ENCODE results near the gene MALSU1.

The MALSU1 gene

DNA sequence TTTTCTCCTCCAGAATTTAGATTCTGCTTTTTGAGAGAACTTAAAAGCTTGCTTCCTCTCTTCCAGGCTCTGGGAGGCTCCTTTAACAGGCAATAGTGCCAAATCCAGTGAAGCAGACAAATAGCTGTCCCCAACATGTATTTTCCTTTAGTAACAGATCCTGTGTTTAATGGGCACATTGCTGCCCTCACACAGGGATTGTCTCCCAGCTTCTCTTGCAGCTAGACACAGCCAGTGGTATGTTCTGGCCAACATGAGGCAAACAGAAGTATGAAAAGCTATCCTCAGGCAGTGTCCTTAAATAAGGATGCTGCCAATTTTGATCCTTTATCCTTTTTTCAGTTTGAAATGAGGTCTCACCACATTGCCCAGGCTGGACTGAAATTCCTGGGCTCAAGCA is 38.2 kb downstream of the MALSU1 start:
- no peak for DNase-seq

DNA sequence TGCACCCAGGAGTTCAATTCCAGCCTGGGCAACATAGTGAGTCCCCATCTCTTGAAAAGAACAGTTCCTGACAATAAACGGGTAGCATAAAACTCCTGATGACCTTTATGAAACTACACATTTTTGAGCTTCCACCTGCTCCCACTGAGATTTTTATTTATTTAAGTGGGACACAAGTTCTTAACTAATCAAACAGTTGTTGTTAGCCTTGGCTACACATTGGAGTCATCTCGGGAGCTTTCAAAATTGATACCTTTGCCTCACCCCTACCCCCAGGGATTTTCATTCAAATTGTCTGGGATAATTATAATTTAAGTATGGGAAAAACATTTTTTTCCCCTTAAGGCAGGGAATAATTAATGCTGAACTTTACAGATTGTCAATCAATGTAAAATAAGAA is 39.3 kb downstream of the MALSU1 start:
- DNase-seq = no peak

DNA sequence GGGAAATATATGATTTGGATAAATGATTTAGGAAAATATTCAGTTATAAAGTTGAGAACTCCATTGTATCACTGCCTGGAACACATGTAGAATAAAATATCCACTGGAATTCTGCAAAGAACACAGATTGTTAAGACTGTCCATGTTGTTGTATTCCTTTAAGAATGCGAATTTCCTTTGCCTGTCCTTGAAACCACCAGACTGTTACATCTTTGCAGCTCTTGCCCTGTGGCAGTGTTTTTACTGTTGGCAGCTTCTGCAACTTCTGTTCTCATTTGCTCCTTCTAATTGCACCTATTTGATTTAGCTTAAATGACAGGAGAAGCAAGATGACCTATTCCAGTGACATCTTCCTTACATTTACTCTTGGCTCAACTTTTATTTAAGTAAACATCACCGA is 39.7 kb downstream of the MALSU1 start:
- DNase-seq = no peak

DNA sequence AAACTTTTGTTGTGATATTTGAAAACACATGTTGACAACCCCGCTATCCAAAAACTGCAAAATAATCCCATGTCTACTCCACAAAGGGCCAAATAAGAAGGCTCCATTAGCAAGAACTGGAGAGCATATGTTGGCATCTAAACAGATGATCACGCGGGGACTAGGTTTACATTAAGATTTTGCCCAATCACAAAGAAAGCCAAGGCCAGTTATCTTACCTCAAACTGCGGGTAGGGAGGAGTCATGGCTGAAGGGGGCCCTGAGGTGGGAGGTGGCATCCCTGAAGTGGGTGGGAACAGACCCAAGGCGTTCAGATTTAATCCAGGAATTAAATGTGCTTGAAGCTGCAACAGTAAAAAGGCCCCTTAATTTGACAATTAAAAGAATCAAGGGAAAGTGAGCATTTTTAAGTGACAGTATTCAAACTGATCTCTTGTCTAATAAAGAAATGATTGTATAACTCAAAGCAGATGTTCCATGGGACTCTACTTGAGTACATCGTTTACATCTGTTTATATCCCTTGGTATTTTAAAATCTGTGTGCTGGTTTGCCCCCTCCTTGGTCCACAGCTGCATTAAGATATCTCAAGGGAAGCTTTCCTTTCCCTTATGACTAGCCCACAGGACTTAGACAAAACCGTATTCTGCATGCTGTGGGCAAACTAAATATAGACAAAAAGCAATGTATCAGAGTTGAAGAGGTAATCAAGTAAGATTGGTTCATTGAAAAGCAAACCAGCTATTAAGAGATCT is 42.9 kb downstream of the MALSU1 start:
- no peak for DNase-seq

DNA sequence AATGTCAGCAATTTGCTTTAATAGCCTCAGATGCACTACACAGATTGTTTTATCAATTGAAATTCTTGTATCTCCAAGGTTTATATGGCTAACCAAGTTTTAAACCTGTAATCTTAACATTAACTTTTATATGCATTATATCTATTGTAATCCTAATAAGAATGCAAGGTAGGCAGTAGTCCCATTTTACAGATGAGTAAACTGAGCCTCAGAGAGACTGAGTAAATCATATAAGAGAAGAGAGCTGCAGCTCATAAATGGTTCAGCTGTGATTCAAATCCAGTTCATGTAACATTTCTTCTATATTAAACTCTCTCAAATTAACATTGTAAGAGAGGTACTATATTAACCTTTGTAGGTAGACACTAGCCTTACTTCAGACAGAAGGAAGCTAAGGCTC is 44.0 kb downstream of the MALSU1 start:
- no peak for DNase-seq

DNA sequence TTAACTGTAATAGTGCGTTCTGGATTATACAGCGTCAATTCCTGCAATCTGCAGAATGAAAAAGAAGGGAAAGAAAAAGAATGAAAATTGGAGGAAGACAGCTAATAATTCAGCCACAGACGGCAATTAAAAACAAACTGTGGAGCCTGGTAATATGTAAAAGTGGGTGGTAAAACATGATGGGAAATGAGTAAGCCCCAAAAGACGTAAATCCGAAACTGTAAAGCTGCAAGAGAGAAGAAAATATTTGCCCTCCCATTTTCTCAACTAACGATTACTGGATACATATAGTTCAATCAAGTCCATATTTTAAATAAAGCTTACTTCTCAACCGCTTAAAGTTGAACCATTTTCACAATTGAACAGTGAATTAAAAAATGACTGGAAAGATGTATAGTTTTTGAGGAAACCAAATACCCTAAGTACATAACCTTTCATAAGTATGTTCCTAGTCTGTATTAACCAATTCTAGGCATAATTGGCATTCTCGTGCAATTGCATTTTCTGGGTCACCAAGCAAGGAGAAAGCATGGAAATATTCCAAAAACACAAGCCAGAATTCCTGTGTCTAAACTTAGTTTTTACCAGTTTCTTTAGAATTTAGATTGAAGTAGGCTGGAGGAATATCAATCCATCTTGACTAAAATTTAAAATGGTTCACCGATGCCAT is 44.8 kb downstream of the MALSU1 start:
- DNase-seq = no peak

DNA sequence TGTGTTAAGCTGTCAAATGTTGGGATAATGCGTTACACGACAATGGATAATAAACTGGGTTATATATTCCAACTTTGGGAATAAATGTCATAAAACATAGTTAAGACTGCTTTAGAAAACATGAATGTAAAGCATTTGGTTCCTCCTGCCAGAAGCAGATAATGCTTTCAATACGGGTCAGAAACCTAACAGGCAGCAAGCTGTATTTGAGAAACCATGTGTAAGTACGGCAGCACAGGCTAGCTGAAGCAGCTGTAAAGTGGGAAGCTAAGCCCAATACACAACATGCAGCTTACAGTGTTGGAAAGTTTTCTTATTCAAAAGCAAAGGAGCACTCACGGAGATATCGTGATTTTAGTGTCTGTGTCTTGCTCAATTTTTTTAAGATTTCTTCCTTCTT is 46.5 kb downstream of the MALSU1 start:
- no peak for DNase-seq

DNA sequence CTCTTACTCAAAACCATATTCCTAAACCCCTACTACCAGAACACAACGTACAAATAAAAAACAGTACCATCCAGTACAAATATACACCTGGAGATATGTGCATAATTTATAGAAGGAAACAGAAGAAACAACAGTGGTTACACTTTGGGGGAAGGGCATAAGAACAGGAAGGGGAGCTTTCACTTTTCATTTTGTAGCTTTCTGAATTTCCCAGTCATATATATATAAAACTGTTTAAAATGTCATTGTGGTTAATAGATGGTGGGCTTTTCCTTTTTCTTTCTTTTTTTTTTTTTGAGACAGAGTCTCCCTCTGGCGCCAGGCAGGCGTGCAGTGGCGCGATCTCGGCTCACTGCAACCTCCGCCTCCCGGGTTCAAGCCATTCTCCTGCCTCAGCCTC is 47.2 kb downstream of the MALSU1 start:
- no peak for DNase-seq

DNA sequence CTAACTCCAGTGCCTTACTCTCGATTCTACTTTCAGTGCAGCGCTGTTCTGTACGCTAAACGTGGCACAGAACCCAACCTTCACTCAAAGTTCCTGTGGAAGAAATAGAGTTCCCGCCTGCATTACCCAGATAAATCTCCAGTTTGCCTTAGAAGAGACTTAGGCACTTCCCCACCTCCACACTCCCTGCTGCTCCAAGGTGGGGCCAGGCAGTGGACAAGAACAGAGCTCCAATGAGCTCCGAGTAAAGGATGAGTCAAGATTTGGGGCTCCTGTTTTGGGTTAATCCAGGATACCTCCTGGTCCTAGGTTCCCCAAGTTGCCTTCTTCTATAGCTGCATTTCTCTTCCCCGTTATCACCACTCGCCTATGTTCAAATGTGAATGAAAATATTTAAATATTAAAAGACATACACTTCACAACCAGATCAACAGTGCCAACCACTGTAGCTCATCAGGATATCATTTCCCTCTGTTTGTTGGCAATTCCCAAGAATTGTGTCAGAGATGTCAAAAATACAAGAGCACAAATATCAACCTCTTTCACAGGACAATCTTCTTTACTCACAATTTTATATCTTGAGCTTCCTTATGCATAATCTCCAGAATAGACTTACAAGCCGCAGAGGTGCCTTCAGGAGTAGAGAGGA is 48.0 kb downstream of the MALSU1 start:
- no peak for DNase-seq

DNA sequence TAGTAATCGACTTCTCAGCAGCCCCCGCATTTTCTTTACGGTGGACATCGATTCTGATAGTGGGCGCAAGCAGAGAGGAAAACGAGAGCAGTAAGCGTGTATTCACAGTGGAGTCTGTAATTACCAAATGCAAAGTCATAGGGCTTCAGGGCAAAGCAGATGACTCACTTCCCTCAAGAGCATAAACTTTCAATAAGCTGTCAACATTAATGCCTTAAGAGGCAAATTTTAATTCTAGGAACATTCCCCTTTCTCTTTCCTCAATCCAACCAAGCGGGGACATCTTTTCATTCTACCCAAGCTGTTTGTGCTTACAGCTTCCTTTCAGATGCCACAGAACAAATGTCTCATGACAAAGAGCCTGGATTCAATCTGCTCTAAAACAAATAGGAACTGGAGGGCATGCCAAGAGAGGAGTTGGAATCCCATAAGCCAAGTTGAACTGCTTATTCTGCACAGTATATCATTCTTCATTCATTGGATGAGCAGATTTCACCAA is 48.6 kb downstream of the MALSU1 start:
- no peak for DNase-seq

DNA sequence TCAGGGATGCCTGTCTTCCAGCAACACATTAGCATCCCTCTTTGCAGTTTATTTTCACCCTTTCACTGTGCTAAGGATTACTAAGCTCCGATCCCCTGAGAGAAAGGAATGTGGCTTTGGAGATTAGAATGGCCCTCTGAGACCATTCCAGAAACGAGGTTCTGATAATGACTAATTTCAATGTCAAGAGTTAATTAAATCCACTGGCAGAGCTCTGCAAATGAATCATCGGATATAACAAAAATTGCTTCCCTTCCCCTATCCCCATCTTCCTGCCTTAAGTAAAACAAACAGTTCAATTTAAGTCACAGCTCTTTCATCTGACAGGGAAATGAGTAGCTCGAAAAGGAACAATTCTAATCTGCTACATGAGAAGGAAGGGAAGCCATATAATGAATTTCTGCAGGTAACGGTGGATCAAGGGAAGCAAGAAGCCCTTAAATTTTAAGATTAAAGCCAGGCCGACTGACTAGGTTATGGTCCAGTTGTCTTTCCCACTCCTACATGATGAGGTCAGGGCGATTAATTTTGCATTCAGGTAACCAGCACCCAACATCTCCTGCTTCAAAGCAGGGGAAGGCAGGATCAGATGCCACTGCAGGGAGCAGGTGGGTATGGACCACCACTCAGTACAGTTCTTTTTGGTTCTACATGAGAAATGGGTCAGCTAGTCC is 50.5 kb downstream of the MALSU1 start:
- DNase-seq = no peak

DNA sequence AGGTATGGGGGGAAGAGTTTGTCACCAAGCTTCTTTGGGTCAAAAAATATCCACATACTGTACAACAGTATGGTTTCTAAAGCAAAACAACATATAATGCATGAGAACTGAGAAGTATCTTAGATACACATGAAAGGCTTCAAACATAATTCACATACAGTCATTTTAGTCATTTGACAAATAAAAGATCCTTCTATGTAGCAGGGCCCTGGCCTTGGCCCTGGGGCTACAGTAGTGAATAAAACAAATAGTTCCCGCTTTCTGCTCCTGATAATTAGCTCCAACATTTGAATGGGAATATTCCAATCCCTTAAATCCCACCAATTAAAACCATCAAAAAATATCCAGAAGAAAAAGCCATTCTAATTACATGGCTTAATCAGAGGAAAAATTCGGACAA is 51.3 kb downstream of the MALSU1 start:
- DNase-seq = no peak

DNA sequence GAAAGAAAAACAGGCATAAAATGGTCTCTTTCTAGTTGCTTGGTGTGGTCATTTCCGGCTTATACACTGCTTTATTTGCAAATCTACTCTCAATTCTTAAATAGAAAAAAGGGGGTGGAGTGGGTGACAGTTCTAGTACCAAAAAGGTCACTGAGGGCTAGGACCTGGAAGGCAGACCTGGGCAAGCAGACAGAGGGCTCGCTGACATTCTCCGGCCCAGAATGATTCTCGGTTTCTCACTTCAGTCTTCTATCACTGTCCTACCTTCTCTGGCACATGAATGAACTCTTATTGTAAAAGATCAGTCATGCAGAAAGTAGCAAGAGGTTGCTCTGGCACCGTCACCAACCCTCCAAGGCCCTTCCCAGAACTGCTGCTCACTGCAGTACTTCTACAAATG is 54.0 kb downstream of the MALSU1 start:
- no peak for DNase-seq

DNA sequence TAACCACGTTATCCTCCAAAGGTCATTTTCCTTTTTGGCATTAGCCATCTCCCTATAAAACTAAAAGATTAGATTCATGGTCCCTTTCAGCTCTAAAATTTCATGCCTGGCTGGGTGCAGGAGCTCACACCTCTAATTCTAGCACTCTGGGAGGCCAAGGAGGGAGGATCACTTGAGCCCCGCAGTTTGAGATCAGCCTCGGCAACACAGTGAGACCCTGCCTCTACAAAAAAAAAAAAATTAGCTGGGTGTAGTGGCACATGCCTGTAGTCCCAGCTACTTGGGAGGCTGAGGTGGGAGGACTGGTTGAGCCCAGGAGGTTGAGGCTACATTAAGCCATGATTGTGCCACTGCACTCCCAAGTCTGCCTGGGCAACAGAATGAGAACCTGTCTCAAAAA is 57.0 kb downstream of the MALSU1 start:
- no peak for DNase-seq

DNA sequence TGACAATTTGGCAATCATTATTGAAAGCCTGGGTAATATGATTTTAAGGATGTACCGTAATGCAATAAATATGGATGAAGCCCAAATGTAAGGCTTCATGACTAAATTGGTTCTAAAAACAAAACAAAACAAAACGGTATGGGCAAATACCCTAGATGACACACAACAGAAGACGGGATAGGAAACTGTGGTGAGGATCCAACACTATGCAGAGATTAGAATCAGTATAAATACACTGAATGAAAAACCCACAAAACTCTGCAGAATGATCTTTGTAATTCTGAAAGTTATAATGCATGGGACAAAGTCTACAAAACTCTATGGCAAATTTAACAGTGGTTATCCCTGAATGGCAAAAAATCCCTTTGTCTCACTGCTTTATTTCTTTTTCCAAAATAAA is 57.6 kb downstream of the MALSU1 start:
- DNase-seq = no peak

DNA sequence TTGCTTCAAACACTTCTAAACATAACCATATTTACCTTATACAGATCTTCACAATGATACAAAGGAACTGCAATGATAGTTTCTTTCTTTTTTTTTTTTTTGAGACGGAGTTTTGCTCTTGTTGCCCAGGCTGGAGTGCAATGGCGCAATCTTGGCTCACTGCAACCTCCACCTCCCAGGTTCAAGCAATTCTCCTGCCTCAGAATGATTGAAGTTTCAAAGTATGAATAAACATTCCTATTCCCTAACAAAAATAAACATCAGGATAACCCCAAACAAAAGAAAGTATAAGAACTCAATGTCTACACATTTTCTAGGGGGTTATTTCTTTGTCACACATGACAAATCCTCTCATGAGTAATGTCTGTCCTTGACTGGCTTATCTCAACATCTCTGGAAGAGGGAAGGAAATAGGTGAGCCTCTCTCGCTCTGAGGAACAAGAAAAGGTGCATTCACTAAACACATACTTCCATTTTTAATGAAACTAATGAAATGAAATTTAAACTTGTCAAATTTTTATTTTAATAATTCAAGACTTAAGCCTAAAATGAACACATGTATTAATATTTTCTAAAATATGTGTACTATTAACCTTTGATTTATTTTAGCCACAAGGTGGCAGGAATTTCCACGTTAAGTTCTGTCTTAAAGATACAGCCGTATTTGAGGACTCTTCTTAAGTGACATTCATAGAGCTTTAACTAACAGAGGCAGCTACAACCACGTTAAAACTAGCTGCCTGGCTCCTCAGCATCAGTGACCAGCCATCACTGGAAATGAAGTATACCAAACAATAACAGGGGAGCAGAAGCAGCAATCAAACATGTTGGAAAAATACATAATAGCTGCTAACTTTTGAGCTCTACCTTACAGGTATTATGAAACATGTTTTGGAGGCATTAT is 58.3 kb downstream of the MALSU1 start:
- DNase-seq = no peak

DNA sequence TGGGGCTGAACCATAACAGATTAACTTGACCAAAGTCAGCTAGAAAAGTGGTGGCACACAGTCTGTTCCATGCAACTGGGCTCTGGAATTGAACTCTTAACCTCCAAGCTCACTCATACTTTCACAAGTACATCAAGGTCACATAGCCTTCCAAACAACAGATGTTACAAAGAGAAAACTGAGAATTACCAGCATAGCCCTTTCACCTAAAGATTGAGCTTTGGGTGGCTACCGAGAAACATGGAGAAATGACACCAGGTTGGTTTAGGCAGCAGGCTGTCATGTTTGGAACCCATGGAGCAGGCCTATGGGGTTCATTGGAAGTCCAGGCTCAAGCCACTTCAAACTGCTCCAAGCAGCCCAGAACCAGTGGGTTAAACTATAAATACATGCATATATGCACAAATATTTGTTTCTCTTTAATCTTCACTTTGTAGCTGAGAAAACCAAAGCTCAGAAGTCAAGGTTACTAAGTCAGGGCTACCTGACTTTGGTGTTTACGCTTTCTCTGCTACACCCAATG is 59.1 kb downstream of the MALSU1 start:
- no peak for DNase-seq
